Measurements from ENCODE around the gene FAM83C.

FAM83C gene

GRCh38 chr20:35281506-35282101 lies 10.6 kb downstream of the FAM83C start:
- no peak for DNase-seq

DNA sequence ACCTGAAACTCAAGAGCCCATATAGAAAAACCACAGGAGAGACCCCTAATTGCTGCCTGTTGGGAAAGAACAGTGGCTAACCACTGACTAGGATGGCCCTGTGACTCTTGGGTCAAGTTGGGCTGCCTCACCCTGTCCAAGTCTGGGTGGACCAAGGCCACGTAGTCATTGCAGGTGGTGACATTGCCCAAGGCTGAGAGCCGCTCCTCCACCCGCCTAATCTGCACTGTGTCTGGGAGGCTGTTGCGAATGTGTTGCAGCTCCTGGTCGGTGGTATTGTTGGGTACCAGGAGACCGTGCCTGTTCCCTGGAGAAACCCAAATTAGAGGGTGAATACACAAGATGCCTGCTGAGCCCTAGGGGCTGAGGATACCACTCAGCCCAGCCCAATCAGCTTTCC lies 11.7 kb downstream of the FAM83C start:
- no peak for DNase-seq

DNA sequence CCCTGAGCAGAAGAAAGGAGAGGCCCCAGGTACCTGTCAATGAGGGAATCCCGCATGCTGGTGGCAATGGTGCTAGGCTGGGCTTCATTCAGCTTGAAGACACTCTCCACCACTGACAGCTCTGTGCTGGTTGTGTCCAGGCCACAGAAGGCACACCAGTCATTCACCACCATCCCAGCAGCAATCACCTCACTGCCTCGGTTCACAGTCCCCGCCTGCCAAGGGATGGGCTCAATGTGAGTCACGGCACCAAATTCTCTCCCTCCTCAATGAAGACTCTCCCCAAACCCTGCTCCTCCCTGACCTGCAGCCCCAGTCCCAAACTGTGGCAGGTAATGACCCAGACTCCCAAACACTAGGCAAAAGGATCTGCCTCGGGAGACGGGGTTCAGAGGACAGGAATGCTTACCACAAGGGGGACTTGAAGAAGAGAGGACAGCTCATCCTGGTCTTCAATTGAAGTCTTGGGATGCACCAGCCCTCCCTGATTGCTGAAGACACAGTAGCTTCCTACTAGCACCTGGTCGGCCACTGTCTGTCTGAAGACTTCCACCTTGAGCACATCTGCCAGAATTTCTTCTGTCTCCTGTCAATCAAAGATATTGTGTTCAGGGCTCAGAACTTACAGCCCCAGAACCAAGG lies 12.6 kb downstream of the FAM83C start:
- DNase-seq = no peak

DNA sequence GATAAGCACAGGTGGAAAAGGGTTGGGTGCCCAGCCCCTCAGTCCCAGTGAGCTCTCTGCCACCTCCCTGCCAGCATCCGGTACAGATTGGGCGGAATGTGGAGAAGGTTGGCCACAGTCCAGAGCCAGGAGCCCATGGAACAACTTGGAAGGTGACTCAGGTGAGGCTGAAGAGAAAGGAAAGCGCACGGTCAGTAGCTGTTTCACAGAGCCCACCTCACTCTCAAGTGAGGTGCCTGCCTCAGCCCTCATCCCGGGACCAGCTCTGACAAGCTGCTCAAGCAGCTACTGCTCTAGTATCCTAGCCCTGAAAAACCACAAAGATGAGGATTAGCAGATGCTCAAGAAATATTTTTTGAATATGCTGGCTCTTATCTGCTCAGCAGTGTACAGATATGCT lies 13.2 kb downstream of the FAM83C start:
- no peak for DNase-seq

- peak; percentile 94 for DNase-seq
These were observed 14.5 kb downstream of the FAM83C start, which contains the start of gene MMP24OS for GRCh38 chr20:35277531-35278395. TSS of gene MMP24OS (minus strand) at chr20:35278122. CDS start at chr20:35277929, 193 bp downstream.

GRCh38 chr20:35277127-35277526 lies 15.1 kb downstream of the FAM83C start:
- no peak for DNase-seq

- DNase-seq = no peak
These were observed 15.8 kb downstream of the FAM83C start for GRCh38 chr20:35276408-35276807.

DNA sequence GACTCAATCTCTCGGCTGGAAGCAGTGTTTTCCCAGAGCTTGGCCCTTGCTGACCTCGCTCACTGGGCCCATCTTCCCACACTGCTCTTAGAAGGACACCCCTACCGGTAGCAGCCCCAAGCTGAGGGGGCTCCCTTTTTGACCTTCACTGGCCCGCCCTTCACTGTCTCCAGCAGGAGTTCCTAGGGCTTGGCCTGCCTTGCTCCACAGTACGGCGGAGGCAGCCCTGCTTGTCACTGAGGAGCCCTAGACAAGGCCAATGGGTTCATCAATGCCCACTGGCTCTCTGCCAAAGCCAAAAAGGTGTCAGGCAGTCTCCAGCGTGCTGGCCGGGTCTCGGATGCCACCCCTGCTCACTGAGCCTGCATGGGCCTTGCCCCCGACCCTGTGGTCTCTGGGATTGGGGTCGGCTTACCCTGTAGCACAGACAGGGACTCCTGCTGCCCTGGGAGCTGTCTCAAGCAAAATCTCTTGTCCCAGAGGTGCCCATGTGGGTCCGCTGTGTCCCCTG lies 16.4 kb downstream of the FAM83C start:
- no peak for DNase-seq

DNA sequence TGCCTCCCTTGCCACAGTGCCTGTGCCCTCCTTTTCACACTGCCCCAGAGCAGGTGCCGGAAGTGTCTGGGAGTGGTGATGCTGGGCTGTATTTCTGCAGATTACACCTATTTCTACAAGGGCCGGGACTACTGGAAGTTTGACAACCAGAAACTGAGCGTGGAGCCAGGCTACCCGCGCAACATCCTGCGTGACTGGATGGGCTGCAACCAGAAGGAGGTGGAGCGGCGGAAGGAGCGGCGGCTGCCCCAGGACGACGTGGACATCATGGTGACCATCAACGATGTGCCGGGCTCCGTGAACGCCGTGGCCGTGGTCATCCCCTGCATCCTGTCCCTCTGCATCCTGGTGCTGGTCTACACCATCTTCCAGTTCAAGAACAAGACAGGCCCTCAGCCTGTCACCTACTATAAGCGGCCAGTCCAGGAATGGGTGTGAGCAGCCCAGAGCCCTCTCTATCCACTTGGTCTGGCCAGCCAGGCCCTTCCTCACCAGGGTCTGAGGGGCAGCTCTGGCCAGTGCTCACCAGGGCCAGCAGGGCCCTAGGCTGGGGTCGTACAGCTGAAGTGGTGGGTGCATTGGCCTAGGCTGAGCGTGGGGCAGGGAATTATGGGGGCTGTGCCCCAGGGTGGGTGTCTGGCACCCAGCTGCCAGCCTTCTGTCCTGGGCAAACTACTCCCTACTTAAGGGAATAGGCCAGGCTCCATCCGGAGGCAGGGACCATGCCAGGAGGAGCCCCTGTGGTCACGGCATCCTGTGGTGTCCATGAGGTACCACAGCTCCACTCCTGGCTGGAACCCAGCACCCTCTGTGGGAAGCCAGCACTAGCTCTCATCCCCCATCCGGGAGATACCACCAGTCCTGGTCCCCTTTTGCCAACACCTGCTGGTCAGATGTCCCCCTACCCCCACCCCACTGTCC lies 17.8 kb downstream of the FAM83C start:
- DNase-seq = no peak

DNA sequence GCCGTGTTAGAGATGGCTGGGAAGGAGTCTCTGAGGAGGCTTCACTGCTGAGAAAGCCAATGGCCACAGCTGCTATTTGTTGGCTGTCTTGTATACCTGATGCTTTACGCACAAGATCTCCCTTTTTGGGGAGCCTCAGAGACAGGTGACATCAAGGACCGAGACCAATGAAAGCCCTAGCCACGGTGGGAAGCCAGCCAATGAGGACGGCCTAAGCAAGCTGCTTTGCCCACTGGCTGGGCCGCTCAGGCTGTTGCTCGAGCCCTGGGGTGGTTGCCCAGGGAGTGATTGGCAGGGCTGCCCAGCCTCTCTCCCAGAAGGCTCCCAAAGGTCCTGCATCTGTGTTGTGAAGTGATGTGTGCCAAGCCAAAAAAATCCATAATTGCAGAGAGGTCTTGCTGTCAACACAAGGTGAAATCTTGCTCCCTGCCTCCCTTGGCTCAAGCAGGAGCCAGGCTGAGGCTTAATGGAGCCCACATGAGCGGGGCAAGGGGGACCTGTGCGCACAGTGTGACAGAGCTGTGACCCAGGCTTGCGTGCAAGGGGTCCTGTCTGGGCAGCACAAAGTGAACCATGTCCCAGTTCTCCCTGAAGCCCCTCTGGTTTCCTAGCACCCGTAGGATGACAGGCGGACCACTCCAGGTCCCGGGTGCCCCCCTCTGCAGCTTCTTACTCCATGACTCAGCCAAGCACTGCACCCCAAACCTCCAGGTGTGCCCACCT lies 18.6 kb downstream of the FAM83C start:
- no peak for DNase-seq

GRCh38 chr20:35271904-35272303 lies 20.3 kb downstream of the FAM83C start:
- no peak for DNase-seq

GRCh38 chr20:35271073-35271882 lies 20.9 kb downstream of the FAM83C start:
- no peak for DNase-seq

DNA sequence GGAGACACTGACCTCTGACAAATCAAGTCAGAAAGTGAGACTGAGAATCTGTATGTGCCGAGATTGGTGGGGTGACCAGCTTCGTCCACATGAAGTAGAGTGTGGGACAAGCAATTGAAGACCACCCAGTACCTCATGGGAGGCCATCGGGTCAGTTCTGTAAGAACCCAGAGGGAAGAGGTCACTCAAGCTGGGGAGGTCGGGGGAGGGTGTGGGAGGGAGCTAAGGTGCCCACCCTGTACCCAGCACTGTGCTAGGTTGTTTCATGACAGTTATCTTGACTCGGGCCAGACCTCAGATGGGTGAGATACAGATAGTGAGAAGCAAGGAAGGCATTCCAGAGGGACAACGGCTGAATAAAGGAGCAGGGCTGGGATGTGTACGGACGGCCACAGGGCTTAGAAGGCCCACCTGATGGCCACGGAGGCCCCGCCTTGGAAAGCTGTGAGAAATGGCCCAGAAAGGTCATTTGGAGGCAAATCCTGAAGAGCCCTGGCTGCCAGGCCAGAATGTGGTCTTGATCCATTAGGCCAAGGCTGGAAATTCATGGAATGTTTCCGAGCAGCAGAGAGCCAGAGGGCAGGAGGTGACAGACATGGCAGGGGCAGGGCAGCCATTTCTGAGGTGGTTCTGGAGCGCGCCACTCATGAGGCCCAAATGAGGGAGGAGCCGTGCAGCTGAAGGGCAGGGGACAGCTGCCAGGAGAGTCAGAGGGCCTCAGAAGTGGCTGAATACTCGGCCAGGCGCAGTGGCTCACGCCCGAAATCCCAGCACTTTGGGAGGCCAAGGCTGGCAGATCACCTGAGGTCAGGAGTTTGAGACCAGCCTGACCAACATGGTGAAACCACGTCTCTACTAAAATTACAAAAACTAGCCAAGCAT lies 22.0 kb downstream of the FAM83C start:
- no peak for DNase-seq

DNA sequence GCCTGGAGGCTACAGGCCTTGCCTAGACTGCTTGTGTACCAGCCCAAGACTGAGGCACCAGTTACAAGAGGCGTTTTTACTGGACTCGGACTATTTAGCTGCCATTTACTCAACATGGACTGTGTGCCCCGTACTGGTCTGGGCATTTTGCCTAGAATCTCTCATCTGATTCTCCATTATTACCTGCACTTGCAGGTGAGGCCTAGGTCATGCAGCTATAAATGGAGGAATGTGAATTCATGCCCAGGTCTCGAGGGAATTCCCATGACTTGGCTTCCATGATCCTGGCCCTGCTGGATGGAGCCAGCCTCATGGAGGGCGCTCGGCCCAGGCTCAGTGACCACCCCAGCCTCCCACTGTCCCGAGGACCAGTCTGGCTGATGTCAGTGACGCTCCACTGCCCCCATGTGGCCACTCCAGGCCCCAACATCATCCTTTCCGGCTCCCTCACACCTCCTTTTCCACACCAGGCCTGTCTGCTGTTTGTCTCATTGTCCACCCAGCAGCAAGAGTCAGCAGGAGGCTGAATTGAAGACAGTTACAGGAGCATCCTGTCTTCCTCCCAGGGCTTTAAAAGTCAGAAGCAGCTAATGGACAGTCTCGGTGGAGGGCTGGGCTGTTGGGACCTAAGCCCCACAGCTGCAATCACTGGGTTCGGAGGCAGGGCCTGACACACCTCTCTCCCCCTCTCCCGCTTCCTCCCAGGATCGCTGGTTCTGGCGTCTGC lies 23.0 kb downstream of the FAM83C start:
- peak; percentile 75 for DNase-seq

- no peak for DNase-seq
These were observed 25.1 kb downstream of the FAM83C start for GRCh38 chr20:35267092-35267491.

DNA sequence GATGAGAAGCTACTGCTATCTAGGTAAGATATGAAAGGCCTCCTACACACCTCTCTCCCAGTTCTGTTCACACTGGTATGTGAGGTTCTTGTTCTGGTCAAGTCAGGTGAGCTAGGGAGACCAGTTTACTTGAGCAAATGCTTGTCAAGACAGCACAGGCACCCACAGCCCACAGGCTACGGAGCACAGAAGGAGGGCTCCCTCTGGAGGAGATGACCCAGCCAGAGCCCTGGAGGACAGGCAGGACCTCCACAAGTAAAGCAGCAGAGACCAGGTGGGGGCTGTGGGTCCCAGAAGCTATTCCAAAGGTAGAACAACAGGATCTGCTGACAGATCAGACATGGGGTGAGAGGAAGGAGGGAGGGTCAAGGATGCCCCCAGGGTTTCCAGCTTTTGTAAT lies 27.5 kb downstream of the FAM83C start:
- DNase-seq = no peak

DNA sequence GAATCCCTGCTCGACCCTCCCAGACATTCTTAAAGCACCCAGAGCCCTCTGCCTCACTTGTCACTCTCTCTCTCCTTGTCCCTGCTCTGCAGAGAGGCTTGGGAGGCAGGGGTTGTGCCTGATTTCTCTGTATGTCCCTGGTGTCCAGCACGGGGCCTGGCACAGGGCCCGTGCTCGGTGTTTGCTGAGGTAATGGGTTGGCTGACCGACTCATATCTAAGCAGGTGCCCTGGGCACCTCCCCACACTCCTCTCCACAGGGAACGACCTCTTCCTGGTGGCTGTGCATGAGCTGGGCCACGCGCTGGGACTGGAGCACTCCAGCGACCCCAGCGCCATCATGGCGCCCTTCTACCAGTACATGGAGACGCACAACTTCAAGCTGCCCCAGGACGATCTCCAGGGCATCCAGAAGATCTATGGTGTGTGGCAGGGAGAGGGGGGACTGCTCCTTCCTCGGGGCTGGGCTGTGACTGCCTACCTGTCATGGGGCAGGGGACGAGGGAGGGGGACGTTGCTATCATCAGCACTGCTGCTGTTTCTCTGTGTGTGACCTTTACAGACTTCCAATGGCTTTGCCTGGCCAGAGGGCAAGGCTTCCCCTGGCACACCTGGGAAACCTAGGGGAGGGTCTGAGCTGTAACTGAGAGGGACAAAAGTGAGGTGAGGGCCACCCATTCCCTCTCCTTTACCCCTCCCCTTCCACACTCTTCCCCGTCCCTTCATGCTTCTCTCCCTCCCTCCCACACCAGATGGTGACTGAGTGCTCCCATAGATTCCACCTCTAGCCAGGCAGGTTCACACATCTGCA lies 28.5 kb downstream of the FAM83C start:
- no peak for DNase-seq

All from stimulated activated CD8-positive, alpha-beta memory T cell treated with anti-CD3 and anti-CD28 coated beads, Interleukin-4, amount 100 ng/mL, for 48 hours (primary cell).